Measurements from ENCODE around the gene CSN3.
A peak's percentile ranks its signal among the peaks of the same experiment; 100 is the strongest.
"Not testable (repeated sequence)": the region's sequence is repeated elsewhere in the genome, so short reads cannot be mapped to it uniquely, and the experiment has no call there.

CSN3 gene, protein sequence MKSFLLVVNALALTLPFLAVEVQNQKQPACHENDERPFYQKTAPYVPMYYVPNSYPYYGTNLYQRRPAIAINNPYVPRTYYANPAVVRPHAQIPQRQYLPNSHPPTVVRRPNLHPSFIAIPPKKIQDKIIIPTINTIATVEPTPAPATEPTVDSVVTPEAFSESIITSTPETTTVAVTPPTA

DNA sequence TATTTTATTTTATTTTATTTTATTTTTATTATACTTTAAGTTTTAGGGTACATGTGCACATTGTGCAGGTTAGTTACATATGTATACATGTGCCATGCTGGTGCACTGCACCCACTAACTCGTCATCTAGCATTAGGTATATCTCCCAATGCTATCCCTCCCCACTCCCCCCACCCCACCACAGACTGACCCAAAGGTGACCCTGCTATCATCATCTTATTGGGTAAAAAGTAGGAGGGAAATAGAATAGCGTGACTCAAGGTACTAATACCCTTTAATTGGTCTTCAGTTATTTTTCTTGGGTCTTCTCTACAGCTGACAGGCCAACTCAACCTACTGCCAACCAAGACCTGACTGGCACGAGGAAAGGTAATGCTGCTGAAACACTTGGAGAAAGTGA lies at the start of gene CSN3:
Gene CSN3, plus strand, starts transcription at position 301 of the 400 bp plus-strand sequence. CDS start 2,223 bp downstream, outside the sequence.
- H3K27ac ChIP-seq = not testable (repeated sequence)

DNA sequence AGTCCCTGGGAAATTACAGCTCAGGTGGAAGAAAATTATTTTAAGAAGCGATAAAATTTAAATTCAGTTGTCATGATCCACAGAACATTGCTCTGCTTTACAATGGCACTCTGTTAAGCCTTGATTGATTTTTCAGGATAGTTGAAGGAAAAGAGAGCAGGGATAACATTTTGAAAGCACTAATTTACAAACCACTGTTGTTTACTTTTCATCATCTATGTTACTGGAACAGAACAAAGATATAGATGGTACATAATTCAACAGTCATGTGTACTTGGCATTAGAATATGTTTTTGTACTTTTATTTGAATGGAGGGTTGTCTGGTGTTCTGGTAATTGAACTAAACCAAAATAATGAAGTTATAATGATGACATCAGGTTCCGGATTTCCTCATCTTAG lies 49.5 kb upstream of the CSN3 start:
- no peak overlapping the region for H3K27ac ChIP-seq
- TF ChIP-seq, protein P1, sequence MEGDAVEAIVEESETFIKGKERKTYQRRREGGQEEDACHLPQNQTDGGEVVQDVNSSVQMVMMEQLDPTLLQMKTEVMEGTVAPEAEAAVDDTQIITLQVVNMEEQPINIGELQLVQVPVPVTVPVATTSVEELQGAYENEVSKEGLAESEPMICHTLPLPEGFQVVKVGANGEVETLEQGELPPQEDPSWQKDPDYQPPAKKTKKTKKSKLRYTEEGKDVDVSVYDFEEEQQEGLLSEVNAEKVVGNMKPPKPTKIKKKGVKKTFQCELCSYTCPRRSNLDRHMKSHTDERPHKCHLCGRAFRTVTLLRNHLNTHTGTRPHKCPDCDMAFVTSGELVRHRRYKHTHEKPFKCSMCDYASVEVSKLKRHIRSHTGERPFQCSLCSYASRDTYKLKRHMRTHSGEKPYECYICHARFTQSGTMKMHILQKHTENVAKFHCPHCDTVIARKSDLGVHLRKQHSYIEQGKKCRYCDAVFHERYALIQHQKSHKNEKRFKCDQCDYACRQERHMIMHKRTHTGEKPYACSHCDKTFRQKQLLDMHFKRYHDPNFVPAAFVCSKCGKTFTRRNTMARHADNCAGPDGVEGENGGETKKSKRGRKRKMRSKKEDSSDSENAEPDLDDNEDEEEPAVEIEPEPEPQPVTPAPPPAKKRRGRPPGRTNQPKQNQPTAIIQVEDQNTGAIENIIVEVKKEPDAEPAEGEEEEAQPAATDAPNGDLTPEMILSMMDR (conservative IDR thresholded peaks at IDR 0.05) = no peak

DNA sequence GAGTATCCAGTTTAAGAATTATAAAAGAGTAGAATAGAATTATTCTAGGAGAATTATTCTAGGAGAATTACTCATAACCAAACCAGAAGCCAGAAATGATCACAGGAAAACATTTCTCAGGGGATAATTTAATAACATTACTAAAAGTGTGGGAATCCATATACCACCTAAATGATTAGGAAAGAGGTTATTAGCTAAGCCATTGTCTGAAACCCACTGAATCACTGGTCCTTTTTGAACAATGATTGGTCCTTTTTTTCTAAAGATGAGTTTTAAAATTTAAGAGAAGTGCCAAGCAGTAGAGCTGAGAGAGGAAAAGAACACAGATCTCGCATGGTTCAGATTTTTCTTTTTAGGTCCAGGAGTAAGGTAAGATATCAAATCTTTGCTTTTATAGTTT lies 47.0 kb upstream of the CSN3 start, which contains the start of gene ODAM:
Gene ODAM, plus strand, starts transcription at position 301 of the 400 bp plus-strand sequence. CDS start 819 bp downstream, outside the sequence.
- TF ChIP-seq, protein P1 (conservative IDR thresholded peaks at IDR 0.05) = no peak
- peak within 1 kb of the TSS; percentile 79; the same call in 1 of the 2 replicates for H3K27ac ChIP-seq

DNA sequence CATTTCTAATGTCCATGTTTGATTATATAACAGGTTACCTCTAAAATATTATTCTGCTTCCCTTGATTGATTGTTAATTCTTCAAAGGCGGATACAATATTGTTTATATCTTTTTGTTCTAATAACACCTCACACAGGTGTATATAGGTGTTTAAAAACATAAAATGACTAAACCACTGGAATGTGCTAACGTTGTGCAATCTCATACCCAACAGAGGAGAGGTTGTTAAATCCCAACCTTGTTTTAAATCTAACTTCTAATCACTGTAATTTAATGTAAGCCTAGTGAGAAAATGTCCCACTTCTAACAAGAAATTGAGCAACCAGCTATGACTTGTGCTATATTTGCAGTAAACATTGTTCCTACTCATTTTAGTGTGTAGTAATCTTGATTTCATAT lies 45.5 kb upstream of the CSN3 start:
- TF ChIP-seq, protein P1 (conservative IDR thresholded peaks at IDR 0.05) = no peak

DNA sequence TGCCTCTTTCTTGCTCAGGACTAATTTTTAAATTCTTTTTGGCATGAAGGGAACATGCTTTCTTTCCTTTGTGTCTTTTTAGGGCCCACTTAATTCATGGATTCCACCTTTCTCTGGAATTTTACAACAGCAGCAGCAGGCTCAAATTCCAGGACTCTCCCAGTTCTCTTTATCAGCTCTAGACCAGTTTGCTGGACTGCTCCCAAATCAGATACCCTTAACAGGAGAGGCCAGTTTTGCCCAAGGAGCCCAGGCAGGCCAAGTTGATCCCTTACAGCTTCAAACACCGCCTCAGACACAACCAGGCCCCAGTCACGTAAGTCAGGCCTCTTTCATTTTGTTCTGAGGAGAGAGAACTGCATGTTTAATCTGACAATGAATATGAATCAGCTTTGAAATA lies 44.6 kb upstream of the CSN3 start:
- TF ChIP-seq, protein P1 (conservative IDR thresholded peaks at IDR 0.05) = no peak
- H3K27ac ChIP-seq = peak overlapping the region; percentile 79

More for the DNA sequence above, 45.5 kb upstream of the CSN3 start:
- peak overlapping the region; percentile 79; the same call in 1 of the 2 replicates for H3K27ac ChIP-seq

DNA sequence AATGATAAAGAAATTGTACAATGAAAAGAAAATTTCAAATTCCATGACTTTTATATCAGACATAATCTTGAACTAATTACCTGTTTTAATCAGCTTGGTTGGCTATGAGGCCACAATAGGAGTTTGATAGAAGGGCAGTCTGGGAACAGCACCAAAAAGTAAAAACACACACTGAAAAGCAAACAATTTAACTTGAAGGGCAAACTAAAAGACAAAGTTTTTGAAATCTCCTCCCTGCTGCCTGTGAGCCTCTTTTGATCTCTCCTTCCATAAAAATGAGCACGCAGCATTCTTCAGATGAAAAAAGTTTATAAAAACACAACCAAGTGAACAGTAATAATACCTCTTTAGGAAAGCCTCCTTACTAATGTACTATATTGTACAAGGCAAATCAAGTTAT lies 38.8 kb upstream of the CSN3 start:
- H3K27ac ChIP-seq = peak overlapping the region; percentile 8
- TF ChIP-seq, protein P1 (conservative IDR thresholded peaks at IDR 0.05) = no peak

DNA sequence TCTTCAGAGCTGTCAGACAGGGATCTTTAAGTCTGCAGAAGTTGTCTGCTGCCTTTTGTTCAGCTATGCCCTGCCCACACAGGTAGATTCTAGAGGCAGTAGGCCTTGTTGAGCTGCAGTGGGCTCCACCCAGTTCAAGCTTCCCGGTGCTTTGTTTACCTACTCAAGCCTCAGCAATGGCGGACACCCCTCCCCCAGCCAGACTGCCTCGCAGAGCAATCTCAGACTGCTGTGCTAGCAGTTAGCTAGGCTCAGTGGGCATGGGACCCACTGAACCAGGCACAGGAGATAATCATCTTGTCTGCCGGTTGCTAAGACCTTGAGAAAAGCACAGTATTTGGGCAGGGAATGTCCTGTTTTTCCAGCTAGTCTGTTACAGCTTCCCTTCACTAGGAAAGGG lies 29.6 kb upstream of the CSN3 start:
- not testable (repeated sequence) for H3K27ac ChIP-seq

DNA sequence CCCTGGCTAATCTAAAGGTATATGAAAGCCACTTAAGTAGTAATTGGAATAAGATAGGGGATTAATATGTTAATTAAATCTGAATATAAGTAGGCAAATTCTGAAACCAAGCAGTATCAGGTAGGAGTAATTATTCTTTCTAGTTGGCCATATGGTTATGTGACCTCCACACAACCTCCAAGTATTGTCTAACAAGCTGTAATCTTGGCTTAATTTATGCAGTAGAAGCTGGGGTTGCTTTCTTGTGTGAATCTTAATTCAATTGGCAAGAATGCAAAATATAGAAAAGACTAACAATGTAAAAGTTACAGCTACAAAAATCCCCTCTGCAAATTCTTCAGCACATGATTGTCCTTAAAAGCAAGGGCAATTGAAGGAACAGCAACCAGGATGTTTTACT lies 26.3 kb upstream of the CSN3 start:
- H3K27ac ChIP-seq = not testable (repeated sequence)

DNA sequence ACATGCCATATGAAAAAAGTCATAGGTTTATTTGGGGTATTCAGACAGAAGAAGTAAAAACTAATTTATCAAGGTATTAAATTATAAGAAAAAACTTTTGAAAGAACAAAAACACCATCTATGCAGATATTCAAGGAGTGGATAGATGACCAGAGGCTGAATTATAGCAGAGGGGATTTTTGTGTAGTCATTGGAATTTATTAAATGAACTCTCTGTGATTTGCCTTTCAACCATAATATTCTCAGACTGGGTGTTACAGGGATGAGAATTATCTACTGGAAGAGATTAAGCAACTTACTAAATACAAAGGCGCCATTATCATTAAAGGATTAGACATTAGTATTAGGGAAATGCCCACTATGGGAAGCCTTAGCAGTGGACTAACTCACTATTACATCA lies 25.8 kb upstream of the CSN3 start:
- H3K27ac ChIP-seq = peak overlapping the region; percentile 51

DNA sequence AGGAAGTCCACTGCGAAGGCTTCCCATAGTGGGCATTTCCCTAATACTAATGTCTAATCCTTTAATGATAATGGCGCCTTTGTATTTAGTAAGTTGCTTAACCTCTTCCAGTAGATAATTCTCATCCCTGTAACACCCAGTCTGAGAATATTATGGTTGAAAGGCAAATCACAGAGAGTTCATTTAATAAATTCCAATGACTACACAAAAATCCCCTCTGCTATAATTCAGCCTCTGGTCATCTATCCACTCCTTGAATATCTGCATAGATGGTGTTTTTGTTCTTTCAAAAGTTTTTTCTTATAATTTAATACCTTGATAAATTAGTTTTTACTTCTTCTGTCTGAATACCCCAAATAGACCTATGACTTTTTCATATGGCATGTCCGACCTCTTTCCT lies 21.0 kb upstream of the CSN3 start:
- not testable (repeated sequence) for H3K27ac ChIP-seq

DNA sequence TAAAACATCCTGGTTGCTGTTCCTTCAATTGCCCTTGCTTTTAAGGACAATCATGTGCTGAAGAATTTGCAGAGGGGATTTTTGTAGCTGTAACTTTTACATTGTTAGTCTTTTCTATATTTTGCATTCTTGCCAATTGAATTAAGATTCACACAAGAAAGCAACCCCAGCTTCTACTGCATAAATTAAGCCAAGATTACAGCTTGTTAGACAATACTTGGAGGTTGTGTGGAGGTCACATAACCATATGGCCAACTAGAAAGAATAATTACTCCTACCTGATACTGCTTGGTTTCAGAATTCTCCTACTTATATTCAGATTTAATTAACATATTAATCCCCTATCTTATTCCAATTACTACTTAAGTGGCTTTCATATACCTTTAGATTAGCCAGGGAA lies 20.6 kb upstream of the CSN3 start:
- H3K27ac ChIP-seq = not testable (repeated sequence)
